ENCODE data around the gene ABCA8.

The ABCA8 gene

GRCh38 chr17:68953340-68953997 lies 1.7 kb downstream of the ABCA8 start:
- Histone ChIP-seq H3K36me3 (ENCODE audit: control insufficient read depth in 2 of 2, insufficient read depth in 1 of 2, low read length in 2 of 2) (no peaks in the 10 kb centered on the region), H3K4me3 (ENCODE audit: low read depth, low read length) (no peak overlapping the region), H3K9me3 (ENCODE audit: control insufficient read depth, insufficient read depth, low read depth, low read length) (no peaks in the 10 kb centered on the region), H3K4me1 (ENCODE audit: control insufficient read depth, insufficient read depth, low read length) (no peaks in the 10 kb centered on the region), H3K27ac (ENCODE audit: extremely low read depth, low read depth, low read length) (no peak overlapping the region)
- no peak for TF ChIP-seq ZNF354C (tag by site-specific recombination; IDR thresholded peaks at IDR 0.05; ENCODE audit: borderline replicate concordance, low read depth)
- TF ChIP-seq ZSCAN23 (tag by site-specific recombination; IDR thresholded peaks at IDR 0.05): no peak
- TF ChIP-seq, protein P1, sequence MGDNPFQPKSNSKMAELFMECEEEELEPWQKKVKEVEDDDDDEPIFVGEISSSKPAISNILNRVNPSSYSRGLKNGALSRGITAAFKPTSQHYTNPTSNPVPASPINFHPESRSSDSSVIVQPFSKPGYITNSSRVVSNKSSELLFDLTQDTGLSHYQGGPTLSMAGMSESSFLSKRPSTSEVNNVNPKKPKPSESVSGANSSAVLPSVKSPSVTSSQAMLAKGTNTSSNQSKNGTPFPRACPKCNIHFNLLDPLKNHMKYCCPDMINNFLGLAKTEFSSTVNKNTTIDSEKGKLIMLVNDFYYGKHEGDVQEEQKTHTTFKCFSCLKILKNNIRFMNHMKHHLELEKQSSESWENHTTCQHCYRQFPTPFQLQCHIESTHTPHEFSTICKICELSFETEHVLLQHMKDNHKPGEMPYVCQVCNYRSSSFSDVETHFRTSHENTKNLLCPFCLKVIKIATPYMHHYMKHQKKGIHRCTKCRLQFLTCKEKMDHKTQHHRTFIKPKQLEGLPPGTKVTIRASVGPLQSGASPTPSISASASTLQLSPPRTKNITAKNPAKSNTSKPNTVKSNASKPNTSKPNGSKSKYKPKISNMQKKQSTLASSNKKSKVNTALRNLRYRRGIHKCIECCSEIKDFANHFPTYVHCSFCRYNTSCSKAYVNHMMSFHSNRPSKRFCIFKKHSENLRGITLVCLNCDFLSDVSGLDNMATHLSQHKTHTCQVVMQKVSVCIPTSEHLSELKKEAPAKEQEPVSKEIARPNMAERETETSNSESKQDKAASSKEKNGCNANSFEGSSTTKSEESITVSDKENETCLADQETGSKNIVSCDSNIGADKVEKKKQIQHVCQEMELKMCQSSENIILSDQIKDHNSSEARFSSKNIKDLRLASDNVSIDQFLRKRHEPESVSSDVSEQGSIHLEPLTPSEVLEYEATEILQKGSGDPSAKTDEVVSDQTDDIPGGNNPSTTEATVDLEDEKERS (tag by site-specific recombination; IDR thresholded peaks at IDR 0.05): no peak
- no peak for TF ChIP-seq ZNF138 (tag by site-specific recombination; IDR thresholded peaks at IDR 0.05; ENCODE audit: borderline replicate concordance)
- no peak for TF ChIP-seq ZNF792 (tag by site-specific recombination; IDR thresholded peaks at IDR 0.05)
- TF ChIP-seq, protein P2, sequence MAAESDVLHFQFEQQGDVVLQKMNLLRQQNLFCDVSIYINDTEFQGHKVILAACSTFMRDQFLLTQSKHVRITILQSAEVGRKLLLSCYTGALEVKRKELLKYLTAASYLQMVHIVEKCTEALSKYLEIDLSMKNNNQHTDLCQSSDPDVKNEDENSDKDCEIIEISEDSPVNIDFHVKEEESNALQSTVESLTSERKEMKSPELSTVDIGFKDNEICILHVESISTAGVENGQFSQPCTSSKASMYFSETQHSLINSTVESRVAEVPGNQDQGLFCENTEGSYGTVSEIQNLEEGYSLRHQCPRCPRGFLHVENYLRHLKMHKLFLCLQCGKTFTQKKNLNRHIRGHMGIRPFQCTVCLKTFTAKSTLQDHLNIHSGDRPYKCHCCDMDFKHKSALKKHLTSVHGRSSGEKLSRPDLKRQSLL (tag by site-specific recombination; IDR thresholded peaks at IDR 0.05): no peak
- no peak for TF ChIP-seq PRDM6 (tag by site-specific recombination; IDR thresholded peaks at IDR 0.05)
- TF ChIP-seq ZNF561 (tag by site-specific recombination; IDR thresholded peaks at IDR 0.05; ENCODE audit: borderline replicate concordance): no peak
- TF ChIP-seq, protein P3, sequence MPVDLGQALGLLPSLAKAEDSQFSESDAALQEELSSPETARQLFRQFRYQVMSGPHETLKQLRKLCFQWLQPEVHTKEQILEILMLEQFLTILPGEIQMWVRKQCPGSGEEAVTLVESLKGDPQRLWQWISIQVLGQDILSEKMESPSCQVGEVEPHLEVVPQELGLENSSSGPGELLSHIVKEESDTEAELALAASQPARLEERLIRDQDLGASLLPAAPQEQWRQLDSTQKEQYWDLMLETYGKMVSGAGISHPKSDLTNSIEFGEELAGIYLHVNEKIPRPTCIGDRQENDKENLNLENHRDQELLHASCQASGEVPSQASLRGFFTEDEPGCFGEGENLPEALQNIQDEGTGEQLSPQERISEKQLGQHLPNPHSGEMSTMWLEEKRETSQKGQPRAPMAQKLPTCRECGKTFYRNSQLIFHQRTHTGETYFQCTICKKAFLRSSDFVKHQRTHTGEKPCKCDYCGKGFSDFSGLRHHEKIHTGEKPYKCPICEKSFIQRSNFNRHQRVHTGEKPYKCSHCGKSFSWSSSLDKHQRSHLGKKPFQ (tag by site-specific recombination; IDR thresholded peaks at IDR 0.05): no peak
- TF ChIP-seq HOXA7 (CRISPR knock-in tag; IDR thresholded peaks at IDR 0.05; ENCODE audit: borderline replicate concordance): no peak
- no peak for TF ChIP-seq ZNF169 (tag by site-specific recombination; IDR thresholded peaks at IDR 0.05)
- TF ChIP-seq, protein P4, sequence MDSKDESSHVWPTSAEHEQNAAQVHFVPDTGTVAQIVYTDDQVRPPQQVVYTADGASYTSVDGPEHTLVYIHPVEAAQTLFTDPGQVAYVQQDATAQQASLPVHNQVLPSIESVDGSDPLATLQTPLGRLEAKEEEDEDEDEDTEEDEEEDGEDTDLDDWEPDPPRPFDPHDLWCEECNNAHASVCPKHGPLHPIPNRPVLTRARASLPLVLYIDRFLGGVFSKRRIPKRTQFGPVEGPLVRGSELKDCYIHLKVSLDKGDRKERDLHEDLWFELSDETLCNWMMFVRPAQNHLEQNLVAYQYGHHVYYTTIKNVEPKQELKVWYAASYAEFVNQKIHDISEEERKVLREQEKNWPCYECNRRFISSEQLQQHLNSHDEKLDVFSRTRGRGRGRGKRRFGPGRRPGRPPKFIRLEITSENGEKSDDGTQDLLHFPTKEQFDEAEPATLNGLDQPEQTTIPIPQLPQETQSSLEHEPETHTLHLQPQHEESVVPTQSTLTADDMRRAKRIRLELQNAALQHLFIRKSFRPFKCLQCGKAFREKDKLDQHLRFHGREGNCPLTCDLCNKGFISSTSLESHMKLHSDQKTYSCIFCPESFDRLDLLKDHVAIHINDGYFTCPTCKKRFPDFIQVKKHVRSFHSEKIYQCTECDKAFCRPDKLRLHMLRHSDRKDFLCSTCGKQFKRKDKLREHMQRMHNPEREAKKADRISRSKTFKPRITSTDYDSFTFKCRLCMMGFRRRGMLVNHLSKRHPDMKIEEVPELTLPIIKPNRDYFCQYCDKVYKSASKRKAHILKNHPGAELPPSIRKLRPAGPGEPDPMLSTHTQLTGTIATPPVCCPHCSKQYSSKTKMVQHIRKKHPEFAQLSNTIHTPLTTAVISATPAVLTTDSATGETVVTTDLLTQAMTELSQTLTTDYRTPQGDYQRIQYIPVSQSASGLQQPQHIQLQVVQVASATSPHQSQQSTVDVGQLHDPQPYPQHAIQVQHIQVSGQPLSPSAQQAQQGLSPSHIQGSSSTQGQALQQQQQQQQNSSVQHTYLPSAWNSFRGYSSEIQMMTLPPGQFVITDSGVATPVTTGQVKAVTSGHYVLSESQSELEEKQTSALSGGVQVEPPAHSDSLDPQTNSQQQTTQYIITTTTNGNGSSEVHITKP (tag by site-specific recombination; IDR thresholded peaks at IDR 0.05): no peak
- TF ChIP-seq, protein P5, sequence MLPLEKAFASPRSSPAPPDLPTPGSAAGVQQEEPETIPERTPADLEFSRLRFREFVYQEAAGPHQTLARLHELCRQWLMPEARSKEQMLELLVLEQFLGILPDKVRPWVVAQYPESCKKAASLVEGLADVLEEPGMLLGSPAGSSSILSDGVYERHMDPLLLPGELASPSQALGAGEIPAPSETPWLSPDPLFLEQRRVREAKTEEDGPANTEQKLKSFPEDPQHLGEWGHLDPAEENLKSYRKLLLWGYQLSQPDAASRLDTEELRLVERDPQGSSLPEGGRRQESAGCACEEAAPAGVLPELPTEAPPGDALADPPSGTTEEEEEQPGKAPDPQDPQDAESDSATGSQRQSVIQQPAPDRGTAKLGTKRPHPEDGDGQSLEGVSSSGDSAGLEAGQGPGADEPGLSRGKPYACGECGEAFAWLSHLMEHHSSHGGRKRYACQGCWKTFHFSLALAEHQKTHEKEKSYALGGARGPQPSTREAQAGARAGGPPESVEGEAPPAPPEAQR (tag by site-specific recombination; IDR thresholded peaks at IDR 0.05): no peak
- no peak for TF ChIP-seq ZNF571 (tag by site-specific recombination; IDR thresholded peaks at IDR 0.05)
- no peak for TF ChIP-seq ZNF214 (tag by site-specific recombination; IDR thresholded peaks at IDR 0.05; ENCODE audit: borderline replicate concordance)
- TF ChIP-seq ZNF585B (tag by site-specific recombination; IDR thresholded peaks at IDR 0.05): no peak
- no peak for TF ChIP-seq YY1 (tag by site-specific recombination; IDR thresholded peaks at IDR 0.05)
- TF ChIP-seq ZFP41 (tag by site-specific recombination; IDR thresholded peaks at IDR 0.05; ENCODE audit: borderline replicate concordance): no peak
- CTCF ChIA-PET: no interaction called here
- POLR2A ChIA-PET: no interaction called here

All from HEK293 (cell line).